Measurements from ENCODE around the gene DOCK4. TPM values are rescaled to one million over a fixed set of nuclear protein-coding genes. Genes with fewer than 3 reads are reported as not detected.

The DOCK4 gene
- total and polyA plus RNA-seq, 2 experiments from 2014 or later = 2.1 to 5.0 TPM

DNA sequence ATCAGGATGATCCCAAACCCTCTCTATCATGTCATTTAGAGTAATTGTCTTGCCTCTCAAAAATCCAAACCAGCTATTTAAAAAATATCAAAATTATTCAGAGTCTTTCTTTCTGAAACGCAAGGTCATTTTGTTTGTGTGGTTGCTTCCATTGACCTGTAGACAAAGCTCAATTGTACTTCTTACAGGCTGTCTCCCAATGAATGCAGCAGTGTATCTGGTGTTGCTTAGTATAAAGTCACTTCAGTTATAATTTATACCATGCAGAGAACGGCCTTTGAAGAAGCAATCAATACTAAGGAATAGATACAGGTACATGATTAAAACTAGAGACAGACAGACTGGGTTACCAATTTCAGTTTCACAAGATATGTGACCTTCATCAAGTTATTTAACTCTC lies 80.9 kb downstream of the DOCK4 start:
- no peaks in the 10 kb centered on the region for H3F3A ChIP-seq (ENCODE audit: insufficient read depth)
- H3K9me2 ChIP-seq (ENCODE audit: insufficient read depth) = no peaks in the 10 kb centered on the region
- H3K79me2 ChIP-seq (ENCODE audit: insufficient read depth) = no peaks in the 10 kb centered on the region
- no peaks in the 10 kb centered on the region for H3K4me1 ChIP-seq (ENCODE audit: insufficient read depth)
- 90 to 91% methylated on average over 2 of the region's 2 CpGs for WGBS, 2 experiments (ENCODE audit: low coverage in 1 of 2, low lambda C conversion rate in 2 of 2, missing lambda C conversion rate in 2 of 2)
- in situ Hi-C loops (cut with MboI) = no loop called here
- TF ChIP-seq EZH2 (IDR thresholded peaks at IDR 0.05; ENCODE audit: insufficient read depth, poor library complexity, severe bottlenecking) (no peak), EZH2phosphoT487 (IDR thresholded peaks at IDR 0.05; ENCODE audit: insufficient read depth, low read depth) (no peak)
- H3K9ac ChIP-seq = no peak overlapping the region
- no peak overlapping the region for H2AFZ ChIP-seq
- no peak for DNase-seq
- no peak overlapping the region for H3K4me2 ChIP-seq (ENCODE audit: unreplicated experiment)
- H3K4me3 ChIP-seq = no peak overlapping the region
- no peaks in the 10 kb centered on the region for H3K36me3 ChIP-seq (ENCODE audit: low read depth)
- no peaks in the 10 kb centered on the region for H3K9me3 ChIP-seq (ENCODE audit: low read depth)
- no peaks in the 10 kb centered on the region for H3K27me3 ChIP-seq (replicated peaks; ENCODE audit: insufficient read depth)
- no peak overlapping the region for H3K27ac ChIP-seq
- no peaks in the 10 kb centered on the region for H4K20me1 ChIP-seq (ENCODE audit: insufficient read depth)

DNA sequence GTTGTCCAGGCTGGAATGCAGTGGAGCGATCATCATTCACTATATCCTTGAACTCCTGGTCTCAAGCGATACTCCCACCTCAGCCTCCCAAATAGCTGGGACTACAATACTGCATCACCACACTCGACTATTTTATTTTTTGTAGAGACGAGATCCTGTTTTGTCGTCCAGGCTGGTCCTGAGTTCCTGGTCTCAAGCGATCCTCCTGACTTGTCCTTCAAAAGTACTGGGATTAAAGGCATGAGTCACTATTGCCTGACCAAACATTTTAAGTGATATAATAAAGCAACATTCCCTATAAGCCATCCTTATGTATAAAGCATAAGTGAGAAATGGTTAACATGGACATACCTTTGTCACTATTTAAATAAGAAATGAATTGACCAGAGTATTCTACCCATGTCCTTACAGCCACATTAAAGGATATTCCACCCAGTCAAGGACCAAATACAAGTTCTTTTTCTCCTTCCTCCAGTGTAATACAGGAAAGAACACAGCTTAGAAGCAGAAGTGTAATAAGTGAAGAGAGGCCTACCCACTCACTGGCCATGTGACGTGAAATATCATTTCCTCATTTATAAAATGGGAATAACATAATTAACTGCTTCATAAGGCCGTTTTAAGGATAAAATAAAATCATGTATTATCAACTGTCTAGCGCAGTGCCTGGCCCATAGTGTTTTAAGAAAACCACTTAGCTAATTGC lies 82.0 kb downstream of the DOCK4 start:
- H4K20me1 ChIP-seq (ENCODE audit: insufficient read depth) = no peaks in the 10 kb centered on the region
- WGBS, 2 experiments (ENCODE audit: low coverage in 1 of 2, low lambda C conversion rate in 2 of 2, missing lambda C conversion rate in 2 of 2) = 94 to 98% methylated on average over 9 of the region's 9 CpGs
- no peaks in the 10 kb centered on the region for H3K4me1 ChIP-seq (ENCODE audit: insufficient read depth)
- no peak overlapping the region for H3K27ac ChIP-seq
- no peaks in the 10 kb centered on the region for H3K79me2 ChIP-seq (ENCODE audit: insufficient read depth)
- in situ Hi-C loops (cut with MboI) = no loop called here
- H3K4me2 ChIP-seq (ENCODE audit: unreplicated experiment) = no peak overlapping the region
- H3K9ac ChIP-seq = no peak overlapping the region
- H3K36me3 ChIP-seq (ENCODE audit: low read depth) = no peaks in the 10 kb centered on the region
- H3K4me3 ChIP-seq = no peak overlapping the region
- no peaks in the 10 kb centered on the region for H3K27me3 ChIP-seq (replicated peaks; ENCODE audit: insufficient read depth)
- H2AFZ ChIP-seq = no peak overlapping the region
- no peaks in the 10 kb centered on the region for H3F3A ChIP-seq (ENCODE audit: insufficient read depth)
- no peaks in the 10 kb centered on the region for H3K9me2 ChIP-seq (ENCODE audit: insufficient read depth)
- no peak for DNase-seq
- H3K9me3 ChIP-seq (ENCODE audit: low read depth) = no peaks in the 10 kb centered on the region
- TF ChIP-seq EZH2phosphoT487 (IDR thresholded peaks at IDR 0.05; ENCODE audit: insufficient read depth, low read depth) (no peak), EZH2 (IDR thresholded peaks at IDR 0.05; ENCODE audit: insufficient read depth, poor library complexity, severe bottlenecking) (no peak)

GRCh38 chr7:112122798-112123197 lies 83.4 kb downstream of the DOCK4 start:
- H3K27me3 ChIP-seq (replicated peaks; ENCODE audit: insufficient read depth) = no peaks in the 10 kb centered on the region
- no peak overlapping the region for H3K4me3 ChIP-seq
- WGBS, 2 experiments (ENCODE audit: low coverage in 1 of 2, low lambda C conversion rate in 2 of 2, missing lambda C conversion rate in 2 of 2) = 95 to 97% methylated on average over 2 of the region's 2 CpGs
- no peak overlapping the region for H3K4me2 ChIP-seq (ENCODE audit: unreplicated experiment)
- no peaks in the 10 kb centered on the region for H3K4me1 ChIP-seq (ENCODE audit: insufficient read depth)
- no peaks in the 10 kb centered on the region for H4K20me1 ChIP-seq (ENCODE audit: insufficient read depth)
- no peaks in the 10 kb centered on the region for H3F3A ChIP-seq (ENCODE audit: insufficient read depth)
- no peaks in the 10 kb centered on the region for H3K9me3 ChIP-seq (ENCODE audit: low read depth)
- H3K9ac ChIP-seq = no peak overlapping the region
- in situ Hi-C loops (cut with MboI) = no loop called here
- H3K27ac ChIP-seq = no peak overlapping the region
- no peaks in the 10 kb centered on the region for H3K9me2 ChIP-seq (ENCODE audit: insufficient read depth)
- TF ChIP-seq EZH2phosphoT487 (IDR thresholded peaks at IDR 0.05; ENCODE audit: insufficient read depth, low read depth) (no peak), EZH2 (IDR thresholded peaks at IDR 0.05; ENCODE audit: insufficient read depth, poor library complexity, severe bottlenecking) (no peak)
- no peak for DNase-seq
- no peaks in the 10 kb centered on the region for H3K79me2 ChIP-seq (ENCODE audit: insufficient read depth)
- no peak overlapping the region for H2AFZ ChIP-seq
- H3K36me3 ChIP-seq (ENCODE audit: low read depth) = no peaks in the 10 kb centered on the region

- Histone ChIP-seq H3K4me2 (ENCODE audit: unreplicated experiment) (no peak overlapping the region), H3K9ac (no peak overlapping the region), H3K9me2 (ENCODE audit: insufficient read depth) (no peaks in the 10 kb centered on the region), H3K4me3 (no peak overlapping the region), H3K79me2 (ENCODE audit: insufficient read depth) (no peaks in the 10 kb centered on the region), H3F3A (ENCODE audit: insufficient read depth) (no peaks in the 10 kb centered on the region), H3K9me3 (ENCODE audit: low read depth) (no peaks in the 10 kb centered on the region), H3K4me1 (ENCODE audit: insufficient read depth) (no peaks in the 10 kb centered on the region), H3K27me3 (replicated peaks; ENCODE audit: insufficient read depth) (no peaks in the 10 kb centered on the region), H2AFZ (no peak overlapping the region), H3K27ac (no peak overlapping the region), H4K20me1 (ENCODE audit: insufficient read depth) (no peaks in the 10 kb centered on the region), H3K36me3 (ENCODE audit: low read depth) (no peaks in the 10 kb centered on the region)
- in situ Hi-C loops (cut with MboI) = no loop called here
- no peak for TF ChIP-seq EZH2phosphoT487 (IDR thresholded peaks at IDR 0.05; ENCODE audit: insufficient read depth, low read depth)
- no peak for TF ChIP-seq EZH2 (IDR thresholded peaks at IDR 0.05; ENCODE audit: insufficient read depth, poor library complexity, severe bottlenecking)
- DNase-seq = no peak
These were observed 84.1 kb downstream of the DOCK4 start for GRCh38 chr7:112122144-112122543.

DNA sequence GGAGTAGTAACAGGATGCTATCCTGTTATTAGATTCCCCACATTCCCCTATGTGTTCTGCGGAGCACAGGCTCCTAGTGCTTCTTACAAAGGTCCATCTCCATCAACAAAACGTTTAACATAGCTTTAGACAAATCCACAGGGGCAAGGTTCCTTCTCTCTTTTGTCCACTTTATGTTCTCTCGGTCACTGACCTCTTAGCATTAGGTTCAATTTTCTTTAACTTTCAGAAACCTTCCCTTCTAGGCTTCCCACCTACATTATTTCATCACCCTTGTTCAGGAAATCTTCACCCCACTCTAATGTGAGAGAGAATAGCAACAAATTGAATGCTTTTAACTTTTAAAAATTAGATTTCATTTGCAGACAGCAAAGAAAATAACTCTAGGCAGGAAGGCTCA lies 84.9 kb downstream of the DOCK4 start:
- no peak for DNase-seq
- Histone ChIP-seq H3K79me2 (ENCODE audit: insufficient read depth) (no peaks in the 10 kb centered on the region), H3K4me1 (ENCODE audit: insufficient read depth) (no peaks in the 10 kb centered on the region), H3K36me3 (ENCODE audit: low read depth) (no peaks in the 10 kb centered on the region), H2AFZ (no peak overlapping the region), H3K9me3 (ENCODE audit: low read depth) (no peaks in the 10 kb centered on the region), H3K9ac (no peak overlapping the region), H3K4me2 (ENCODE audit: unreplicated experiment) (no peak overlapping the region), H3F3A (ENCODE audit: insufficient read depth) (no peaks in the 10 kb centered on the region), H3K27me3 (replicated peaks; ENCODE audit: insufficient read depth) (no peaks in the 10 kb centered on the region), H3K4me3 (no peak overlapping the region), H3K9me2 (ENCODE audit: insufficient read depth) (no peaks in the 10 kb centered on the region), H4K20me1 (ENCODE audit: insufficient read depth) (no peaks in the 10 kb centered on the region), H3K27ac (no peak overlapping the region)
- in situ Hi-C loops (cut with MboI) = no loop called here
- no peak for TF ChIP-seq EZH2 (IDR thresholded peaks at IDR 0.05; ENCODE audit: insufficient read depth, poor library complexity, severe bottlenecking)
- no peak for TF ChIP-seq EZH2phosphoT487 (IDR thresholded peaks at IDR 0.05; ENCODE audit: insufficient read depth, low read depth)
- 76 to 80% methylated on average over 3 of the region's 3 CpGs for WGBS, 2 experiments (ENCODE audit: low coverage in 1 of 2, low lambda C conversion rate in 2 of 2, missing lambda C conversion rate in 2 of 2)
